H1 (cell line): ENCODE results near the gene DNAJC27.

Source experiments
- CHD1 ChIP-seq: IDR thresholded peaks from 2 replicates; pipeline ENCODE4 v1.6.1; 2012; ENCODE audit warnings: low read depth, low read length, improper control_type of control experiment
- CHD2 ChIP-seq: IDR thresholded peaks from 2 replicates; pipeline ENCODE4 v1.6.1; 2012; ENCODE audit warnings: low read length, improper control_type of control experiment
- CREB1 ChIP-seq: IDR thresholded peaks from 2 replicates; pipeline ENCODE4 v1.6.1; 2012; ENCODE audit warnings: inconsistent platforms
- CTCF ChIP-seq, 3 experiments: IDR thresholded peaks; 1 replicate in 2 of 3; 2 replicates in 1 of 3; pipeline versions ENCODE4 v1.5.1 to v1.6.1; 2011; ENCODE audit warnings: low read length in 3 of 3, mild to moderate bottlenecking in 3 of 3, inconsistent platforms in 2 of 3, low read depth in 1 of 3, moderate library complexity in 1 of 3; ENCODE audit not compliant: insufficient read depth in 1 of 3; ENCODE audit errors: control extremely low read depth in 1 of 3
- EP300 ChIP-seq, 2 experiments: IDR thresholded peaks; 1 replicate in 1 of 2; 2 replicates in 1 of 2; pipeline ENCODE4 v1.6.1; 2011 to 2012; ENCODE audit warnings: low read depth in 2 of 2, low read length in 2 of 2, mild to moderate bottlenecking in 2 of 2, borderline replicate concordance in 1 of 2, inconsistent platforms in 1 of 2, moderate library complexity in 1 of 2
- EZH2 ChIP-seq: fragments of 200-600 bp; sonication (generic); IDR thresholded peaks from 2 replicates; pipeline ENCODE4 v1.7.1; 2012; ENCODE audit warnings: low read depth, mild to moderate bottlenecking, moderate library complexity, low read length, inconsistent platforms; ENCODE audit not compliant: severe bottlenecking
- KDM4A ChIP-seq: IDR thresholded peaks from one replicate; pipeline ENCODE4 v1.7.1; 2012; ENCODE audit warnings: low read depth, mild to moderate bottlenecking, moderate library complexity, low read length, inconsistent platforms; ENCODE audit not compliant: severe bottlenecking
- POLR2A ChIP-seq, 2 experiments: IDR thresholded peaks; 1 replicate in 1 of 2; 2 replicates in 1 of 2; pipeline ENCODE4 v1.6.1; 2011; ENCODE audit warnings: low read depth in 2 of 2, low read length in 2 of 2, mild to moderate bottlenecking in 2 of 2; ENCODE audit errors: control extremely low read depth in 1 of 2
- POLR2AphosphoS5 ChIP-seq: IDR thresholded peaks from 2 replicates; pipeline ENCODE4 v1.6.1; 2011; ENCODE audit warnings: low read depth, low read length
- RAD21 ChIP-seq, 2 experiments: IDR thresholded peaks in 1 of 2; conservative IDR thresholded peaks in 1 of 2; 2 replicates each; pipeline ENCODE4 v1.6.1; 2011; ENCODE audit warnings: low read depth in 2 of 2, low read length in 2 of 2, improper control_type of control experiment in 1 of 2, inconsistent platforms in 1 of 2, mild to moderate bottlenecking in 1 of 2, moderate library complexity in 1 of 2
- SRF ChIP-seq: IDR thresholded peaks from 2 replicates; pipeline ENCODE4 v1.6.1; 2011; ENCODE audit warnings: mild to moderate bottlenecking, low read depth, low read length, moderate library complexity
- ZNF274 ChIP-seq: IDR thresholded peaks from 2 replicates; pipeline ENCODE4 v1.7.0; 2012; ENCODE audit warnings: low read length, borderline replicate concordance; ENCODE audit errors: extremely low read depth
- TF ChIP-seq, protein P1 (sequence below): IDR thresholded peaks from 2 replicates; pipeline ENCODE4 v1.6.1; 2011; ENCODE audit warnings: low read length, improper control_type of control experiment
- TF ChIP-seq, protein P2 (sequence below): IDR thresholded peaks from 2 replicates; pipeline ENCODE4 v1.6.1; 2012; ENCODE audit warnings: inconsistent platforms

GRCh38 chr2:24969784-24970183, 2.0 kb downstream of the DNAJC27 start:
- TF ChIP-seq EZH2 (no peak), CREB1 (no peak), POLR2A (IDR thresholded peaks at IDR 0.05; ENCODE audit: control extremely low read depth in 1 of 2, low read depth in 2 of 2, low read length in 2 of 2) (no peak), KDM4A (no peak), EP300 (IDR thresholded peaks at IDR 0.05; ENCODE audit: borderline replicate concordance in 1 of 2, low read depth in 2 of 2, low read length in 2 of 2) (no peak), ZNF274 (no peak), CHD2 (no peak), CTCF (IDR thresholded peaks at IDR 0.05; ENCODE audit: control extremely low read depth in 1 of 3, insufficient read depth in 1 of 3, low read depth in 1 of 3, low read length in 3 of 3) (no peak), POLR2AphosphoS5 (no peak), CHD1 (no peak), SRF (no peak), RAD21 (IDR thresholded peaks at IDR 0.05 in 1 of 2, conservative IDR thresholded peaks at IDR 0.05 in 1 of 2; ENCODE audit: low read depth in 2 of 2, low read length in 2 of 2) (no peak)
- TF ChIP-seq, protein P1, sequence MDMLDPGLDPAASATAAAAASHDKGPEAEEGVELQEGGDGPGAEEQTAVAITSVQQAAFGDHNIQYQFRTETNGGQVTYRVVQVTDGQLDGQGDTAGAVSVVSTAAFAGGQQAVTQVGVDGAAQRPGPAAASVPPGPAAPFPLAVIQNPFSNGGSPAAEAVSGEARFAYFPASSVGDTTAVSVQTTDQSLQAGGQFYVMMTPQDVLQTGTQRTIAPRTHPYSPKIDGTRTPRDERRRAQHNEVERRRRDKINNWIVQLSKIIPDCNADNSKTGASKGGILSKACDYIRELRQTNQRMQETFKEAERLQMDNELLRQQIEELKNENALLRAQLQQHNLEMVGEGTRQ: no peak
- TF ChIP-seq, protein P2, sequence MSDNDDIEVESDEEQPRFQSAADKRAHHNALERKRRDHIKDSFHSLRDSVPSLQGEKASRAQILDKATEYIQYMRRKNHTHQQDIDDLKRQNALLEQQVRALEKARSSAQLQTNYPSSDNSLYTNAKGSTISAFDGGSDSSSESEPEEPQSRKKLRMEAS: no peak
